ENCODE data around the gene ZNF804B.

Gene ZNF804B

DNA sequence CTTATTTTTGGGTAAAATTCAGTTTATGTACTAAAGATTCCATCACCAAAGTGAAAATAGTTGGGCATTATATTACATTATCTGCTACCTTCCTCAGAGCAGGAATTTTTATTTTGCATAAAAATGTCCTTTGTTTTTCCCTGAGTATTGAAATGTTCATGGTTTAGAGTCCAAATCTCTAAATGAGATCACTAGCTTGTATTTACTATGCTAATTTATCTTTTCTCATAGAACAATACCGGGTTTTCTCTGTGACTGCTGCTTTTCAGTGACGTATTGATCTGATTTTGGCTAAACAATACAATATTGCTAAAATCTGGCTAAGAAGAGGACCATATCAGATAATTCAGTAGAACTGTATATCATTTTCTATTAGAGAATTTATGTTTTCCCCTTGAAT, 125.6 kb downstream of the ZNF804B start:
- no peak overlapping the region for H3K4me3 Mint-ChIP-seq
- H3K4me1 Mint-ChIP-seq: no peaks in the 10 kb centered on the region
- H3K9me3 Mint-ChIP-seq: no peaks in the 10 kb centered on the region
- no peaks in the 10 kb centered on the region for H3K36me3 Mint-ChIP-seq (ENCODE audit: low read depth)
- TF ChIP-seq, protein P1, sequence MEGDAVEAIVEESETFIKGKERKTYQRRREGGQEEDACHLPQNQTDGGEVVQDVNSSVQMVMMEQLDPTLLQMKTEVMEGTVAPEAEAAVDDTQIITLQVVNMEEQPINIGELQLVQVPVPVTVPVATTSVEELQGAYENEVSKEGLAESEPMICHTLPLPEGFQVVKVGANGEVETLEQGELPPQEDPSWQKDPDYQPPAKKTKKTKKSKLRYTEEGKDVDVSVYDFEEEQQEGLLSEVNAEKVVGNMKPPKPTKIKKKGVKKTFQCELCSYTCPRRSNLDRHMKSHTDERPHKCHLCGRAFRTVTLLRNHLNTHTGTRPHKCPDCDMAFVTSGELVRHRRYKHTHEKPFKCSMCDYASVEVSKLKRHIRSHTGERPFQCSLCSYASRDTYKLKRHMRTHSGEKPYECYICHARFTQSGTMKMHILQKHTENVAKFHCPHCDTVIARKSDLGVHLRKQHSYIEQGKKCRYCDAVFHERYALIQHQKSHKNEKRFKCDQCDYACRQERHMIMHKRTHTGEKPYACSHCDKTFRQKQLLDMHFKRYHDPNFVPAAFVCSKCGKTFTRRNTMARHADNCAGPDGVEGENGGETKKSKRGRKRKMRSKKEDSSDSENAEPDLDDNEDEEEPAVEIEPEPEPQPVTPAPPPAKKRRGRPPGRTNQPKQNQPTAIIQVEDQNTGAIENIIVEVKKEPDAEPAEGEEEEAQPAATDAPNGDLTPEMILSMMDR (IDR thresholded peaks at IDR 0.05; ENCODE audit: unreplicated experiment in 3 of 3): no peak
- H3K27ac Mint-ChIP-seq: no peak overlapping the region
- H3K27me3 Mint-ChIP-seq (ENCODE audit: low read depth): no peaks in the 10 kb centered on the region

DNA sequence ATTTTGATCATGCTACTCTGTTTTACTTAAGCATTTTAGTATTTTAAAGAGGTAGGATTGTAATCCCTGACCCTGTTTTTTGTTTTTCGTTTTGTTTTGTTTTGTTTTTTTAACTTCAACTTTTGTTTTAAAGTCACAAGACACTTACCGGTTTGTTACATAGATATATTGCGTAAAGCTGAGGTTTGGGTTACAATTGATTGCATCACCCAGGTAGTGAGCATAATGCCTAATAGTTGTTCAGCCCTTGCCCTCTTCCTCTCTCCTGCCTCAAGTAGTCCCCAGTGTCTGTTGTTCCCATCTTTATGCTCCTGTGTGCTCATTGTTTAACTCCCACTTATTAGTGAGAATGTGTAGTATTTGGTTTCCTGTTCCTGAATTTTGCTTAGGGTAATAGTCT, 129.2 kb downstream of the ZNF804B start:
- no peaks in the 10 kb centered on the region for H3K9me3 Mint-ChIP-seq
- H3K27me3 Mint-ChIP-seq (ENCODE audit: low read depth): no peaks in the 10 kb centered on the region
- H3K4me3 Mint-ChIP-seq: no peak overlapping the region
- H3K27ac Mint-ChIP-seq: no peak overlapping the region
- no peaks in the 10 kb centered on the region for H3K4me1 Mint-ChIP-seq
- TF ChIP-seq, protein P1 (IDR thresholded peaks at IDR 0.05; ENCODE audit: unreplicated experiment in 3 of 3): no peak
- H3K36me3 Mint-ChIP-seq (ENCODE audit: low read depth): no peaks in the 10 kb centered on the region

DNA sequence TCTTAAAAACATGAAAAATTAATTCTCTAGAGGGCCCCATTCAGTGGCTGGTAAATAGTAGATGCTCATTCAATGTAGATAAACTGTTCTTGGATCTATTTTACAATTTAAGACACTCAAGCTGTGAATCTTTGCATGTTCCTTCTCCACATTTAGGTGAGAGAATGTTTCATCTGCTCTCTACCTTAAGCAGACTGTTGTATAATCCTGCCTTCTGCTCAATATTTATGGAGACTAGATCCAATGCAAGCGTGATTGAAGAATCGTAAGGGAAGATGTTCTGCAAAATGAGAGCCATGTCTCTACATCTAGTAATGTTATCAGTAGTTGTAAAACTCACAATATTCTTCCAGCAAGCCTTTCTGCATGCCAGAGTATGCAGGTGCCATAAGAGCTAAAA, 151.0 kb downstream of the ZNF804B start:
- Mint-ChIP-seq H3K4me1 (no peaks in the 10 kb centered on the region), H3K27me3 (ENCODE audit: low read depth) (no peaks in the 10 kb centered on the region), H3K9me3 (no peaks in the 10 kb centered on the region), H3K4me3 (no peak overlapping the region), H3K27ac (no peak overlapping the region), H3K36me3 (ENCODE audit: low read depth) (no peaks in the 10 kb centered on the region)
- TF ChIP-seq, protein P1 (IDR thresholded peaks at IDR 0.05; ENCODE audit: unreplicated experiment in 3 of 3): no peak

DNA sequence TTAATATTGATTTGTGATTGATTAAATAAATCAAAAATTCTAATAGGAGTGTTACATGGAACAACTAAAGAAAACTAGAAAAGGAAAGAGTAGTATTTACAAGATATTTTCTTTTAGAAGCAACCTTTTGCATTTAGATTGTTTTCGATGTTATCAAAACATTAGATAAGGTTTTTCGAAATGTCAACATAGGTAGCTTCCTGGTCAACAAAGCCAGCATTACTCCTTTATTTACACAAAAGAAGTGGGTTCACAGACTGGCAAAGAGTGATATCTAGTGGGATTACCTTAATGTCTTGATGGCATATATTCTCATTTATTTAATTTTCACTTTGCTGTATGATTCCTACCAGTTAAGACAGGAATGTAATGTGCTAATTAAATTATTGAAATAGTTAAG, 153.4 kb downstream of the ZNF804B start:
- no peak overlapping the region for H3K27ac Mint-ChIP-seq
- no peaks in the 10 kb centered on the region for H3K9me3 Mint-ChIP-seq
- H3K4me1 Mint-ChIP-seq: no peaks in the 10 kb centered on the region
- TF ChIP-seq, protein P1 (IDR thresholded peaks at IDR 0.05; ENCODE audit: unreplicated experiment in 3 of 3): no peak
- no peak overlapping the region for H3K4me3 Mint-ChIP-seq
- H3K36me3 Mint-ChIP-seq (ENCODE audit: low read depth): no peaks in the 10 kb centered on the region
- H3K27me3 Mint-ChIP-seq (ENCODE audit: low read depth): no peaks in the 10 kb centered on the region

DNA sequence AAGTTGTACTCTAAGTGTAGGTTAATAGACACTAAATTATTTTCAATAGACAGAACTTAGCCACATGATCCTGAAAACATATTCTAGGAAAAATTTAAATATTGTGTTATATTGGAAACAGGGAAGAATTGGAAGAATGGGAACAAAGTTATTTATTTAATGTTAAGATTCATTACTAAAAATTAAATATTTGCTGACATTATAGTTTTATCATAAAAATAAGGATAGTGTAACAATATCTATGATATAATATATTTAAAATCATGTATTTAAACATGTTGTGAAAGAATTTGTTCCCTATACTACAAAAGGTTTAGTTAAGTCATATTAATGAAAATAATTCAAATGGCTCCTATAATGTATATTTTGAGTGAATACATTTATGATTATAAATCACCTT, 156.1 kb downstream of the ZNF804B start:
- Mint-ChIP-seq H3K4me3 (no peak overlapping the region), H3K27ac (no peak overlapping the region), H3K4me1 (no peaks in the 10 kb centered on the region), H3K9me3 (no peaks in the 10 kb centered on the region), H3K27me3 (ENCODE audit: low read depth) (no peaks in the 10 kb centered on the region), H3K36me3 (ENCODE audit: low read depth) (no peaks in the 10 kb centered on the region)
- TF ChIP-seq, protein P1 (IDR thresholded peaks at IDR 0.05; ENCODE audit: unreplicated experiment in 3 of 3): no peak

DNA sequence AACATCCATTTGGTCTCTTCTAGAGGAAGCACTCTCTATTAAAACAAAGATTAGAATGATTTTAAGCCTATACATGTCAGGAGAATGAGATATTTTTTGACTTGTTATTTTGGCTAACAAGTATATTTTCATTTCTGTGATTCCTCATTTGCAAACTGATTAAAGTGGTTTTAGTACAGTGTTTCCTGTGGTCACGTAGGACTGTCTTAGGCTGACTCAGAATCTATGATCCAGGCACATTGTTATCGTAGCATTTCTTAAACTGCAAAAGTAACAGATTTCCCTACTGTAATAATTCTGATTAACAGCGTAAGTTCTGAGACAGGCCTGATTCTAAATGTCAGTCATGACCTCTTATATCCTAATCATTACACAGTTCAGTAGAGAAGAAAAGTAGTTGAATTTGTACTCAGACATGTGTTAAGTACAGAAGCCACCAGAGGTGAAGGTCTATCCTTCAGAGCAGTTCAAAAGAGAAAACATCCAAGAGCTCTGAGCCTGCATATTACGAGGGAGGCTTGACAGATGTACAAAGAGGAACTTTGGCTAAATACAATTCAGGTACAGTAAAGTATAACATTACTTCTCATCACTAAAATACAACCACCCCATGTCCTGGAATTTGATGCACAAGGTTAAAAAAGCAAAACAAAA, 160.1 kb downstream of the ZNF804B start:
- H3K36me3 Mint-ChIP-seq (ENCODE audit: low read depth): no peaks in the 10 kb centered on the region

More for the DNA sequence above, 160.1 kb downstream of the ZNF804B start:
- Mint-ChIP-seq H3K9me3 (no peaks in the 10 kb centered on the region), H3K4me1 (no peaks in the 10 kb centered on the region), H3K27me3 (ENCODE audit: low read depth) (no peaks in the 10 kb centered on the region), H3K27ac (peak overlapping the region in 2 of 3 experiments; percentile 31 to 45), H3K4me3 (no peak overlapping the region)
- TF ChIP-seq, protein P1 (IDR thresholded peaks at IDR 0.05; ENCODE audit: unreplicated experiment in 3 of 3): no peak

All from nephron (organoid).